Testis (tissue), 2 donors: ENCODE measurements around the gene PPFIBP1.

ENCODE experiments used
- POLR2A ChIP-seq: fragments of 450-650 bp; IDR thresholded peaks from one replicate; pipeline ENCODE4 v1.6.1; 2017; ENCODE audit warnings: antibody characterized with exemption, mild to moderate bottlenecking, moderate library complexity
- TF ChIP-seq, protein P1 (sequence below), 3 experiments: fragments of 450-650 bp in 2 of 3; fragments of 200-600 bp in 1 of 3; sonication (generic) in 1 of 3; IDR thresholded peaks; one replicate each; pipeline ENCODE4 v1.5.1; 2016 to 2019; ENCODE audit warnings: antibody characterized with exemption in 3 of 3, mild to moderate bottlenecking in 2 of 3, moderate library complexity in 1 of 3

GRCh38 chr12:27653661-27654060 lies 129.7 kb downstream of the PPFIBP1 start:
- TF ChIP-seq, protein P1, sequence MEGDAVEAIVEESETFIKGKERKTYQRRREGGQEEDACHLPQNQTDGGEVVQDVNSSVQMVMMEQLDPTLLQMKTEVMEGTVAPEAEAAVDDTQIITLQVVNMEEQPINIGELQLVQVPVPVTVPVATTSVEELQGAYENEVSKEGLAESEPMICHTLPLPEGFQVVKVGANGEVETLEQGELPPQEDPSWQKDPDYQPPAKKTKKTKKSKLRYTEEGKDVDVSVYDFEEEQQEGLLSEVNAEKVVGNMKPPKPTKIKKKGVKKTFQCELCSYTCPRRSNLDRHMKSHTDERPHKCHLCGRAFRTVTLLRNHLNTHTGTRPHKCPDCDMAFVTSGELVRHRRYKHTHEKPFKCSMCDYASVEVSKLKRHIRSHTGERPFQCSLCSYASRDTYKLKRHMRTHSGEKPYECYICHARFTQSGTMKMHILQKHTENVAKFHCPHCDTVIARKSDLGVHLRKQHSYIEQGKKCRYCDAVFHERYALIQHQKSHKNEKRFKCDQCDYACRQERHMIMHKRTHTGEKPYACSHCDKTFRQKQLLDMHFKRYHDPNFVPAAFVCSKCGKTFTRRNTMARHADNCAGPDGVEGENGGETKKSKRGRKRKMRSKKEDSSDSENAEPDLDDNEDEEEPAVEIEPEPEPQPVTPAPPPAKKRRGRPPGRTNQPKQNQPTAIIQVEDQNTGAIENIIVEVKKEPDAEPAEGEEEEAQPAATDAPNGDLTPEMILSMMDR (IDR thresholded peaks at IDR 0.05): no peak
- TF ChIP-seq POLR2A: no peak
